Esophagus muscularis mucosa (tissue), 4 donors: Measurements from ENCODE around the gene GCK. TPM values are rescaled to one million over a fixed set of nuclear protein-coding genes. Genes with fewer than 3 reads are reported as not detected.

Source experiments
- DNase-seq: peaks from one replicate; pipeline ENCODE4 v3.0.0-alpha.2; 2017; ENCODE audit errors: extremely low spot score
- H3K27ac ChIP-seq, 4 donors: fragments of 200-600 bp; sonication (generic); replicated peaks in 1 of 4; 1 replicate in 3 of 4; 2 replicates in 1 of 4; pipeline ENCODE4 v1.5.1; 2016 to 2019; ENCODE audit warnings: mild to moderate bottlenecking in 1 of 4
- H3K27me3 ChIP-seq, 4 donors: fragments of 200-600 bp; sonication (generic); one replicate each; pipeline versions ENCODE4 v1.5.1 to v1.6.0; 2016 to 2019
- H3K36me3 ChIP-seq, 4 donors: fragments of 200-600 bp; sonication (generic); one replicate each; pipeline ENCODE4 v1.5.1; 2016 to 2019
- H3K4me1 ChIP-seq, 4 donors: fragments of 200-600 bp; sonication (generic); one replicate each; pipeline ENCODE4 v1.5.1; 2016 to 2019
- H3K4me3 ChIP-seq, 4 donors: fragments of 200-600 bp; sonication (generic); 1 replicate in 2 of 4; 2 replicates in 2 of 4; pipeline ENCODE4 v1.5.1; 2016 to 2019; ENCODE audit warnings: mild to moderate bottlenecking in 4 of 4, moderate library complexity in 1 of 4
- H3K9me3 ChIP-seq, 4 donors: fragments of 200-600 bp; sonication (generic); 1 replicate in 3 of 4; 2 replicates in 1 of 4; pipeline ENCODE4 v1.5.1; 2016 to 2019
- EP300 ChIP-seq: sonication (generic); formaldehyde crosslinking; IDR thresholded peaks from one replicate; pipeline ENCODE4 v1.6.1; 2017; ENCODE audit warnings: antibody characterized with exemption
- POLR2A ChIP-seq: fragments of 450-650 bp; IDR thresholded peaks from one replicate; pipeline ENCODE4 v1.6.1; 2017; ENCODE audit warnings: antibody characterized with exemption, moderate library complexity, mild to moderate bottlenecking, low read depth
- POLR2AphosphoS5 ChIP-seq, 2 donors: sonication (generic); formaldehyde crosslinking; IDR thresholded peaks; one replicate each; pipeline ENCODE4 v1.6.1; 2017; ENCODE audit warnings: antibody characterized with exemption in 2 of 2
- WGBS: methylation state at CpG from one replicate; pipeline ENCODE4 v1.1.5; 2018; 5-methylcytosine and 5-hydroxymethylcytosine counted together
- intact Hi-C: fragments of 100-400 bp; cut with DNase I; formaldehyde crosslinking; loops from one replicate; pipeline ENCODE4 v1.15.1; 2023
- total RNA-seq, 4 donors: library from RNA; depleted of rRNA; stranded (reverse); fragments of >200 nt; gene quantifications; one replicate each; pipeline versions ENCODE4 v1.1.0 to v1.2.1, GENCODE V29; 2016
- TF ChIP-seq, protein P1 (sequence below), 3 experiments: fragments of 200-600 bp in 2 of 3; fragments of 450-650 bp in 1 of 3; sonication (generic) in 2 of 3; IDR thresholded peaks; one replicate each; pipeline ENCODE4 v1.5.1; 2017 to 2019; ENCODE audit warnings: antibody characterized with exemption in 3 of 3, mild to moderate bottlenecking in 2 of 3, moderate library complexity in 1 of 3

The GCK gene
- total RNA-seq, 4 donors from 2014 or later = 0.75 to 2.8 (median 1.2) TPM

- peaks cover 0 to 30% (median 0%) of the 10 kb centered on the region in 4 donors for H3K27me3 ChIP-seq
- H3K4me3 ChIP-seq = no peak overlapping the region
- no peaks in the 10 kb centered on the region for H3K4me1 ChIP-seq
- H3K9me3 ChIP-seq = no peaks in the 10 kb centered on the region
- H3K27ac ChIP-seq = no peak overlapping the region
- intact Hi-C loops = loop anchor here (10.0 kb wide), 1 partner anchor 56 kb away; no protein-coding TSS in a partner anchor
- TF ChIP-seq POLR2A (no peak), POLR2AphosphoS5 (IDR thresholded peaks at IDR 0.05) (no peak), EP300 (no peak)
- TF ChIP-seq, protein P1, sequence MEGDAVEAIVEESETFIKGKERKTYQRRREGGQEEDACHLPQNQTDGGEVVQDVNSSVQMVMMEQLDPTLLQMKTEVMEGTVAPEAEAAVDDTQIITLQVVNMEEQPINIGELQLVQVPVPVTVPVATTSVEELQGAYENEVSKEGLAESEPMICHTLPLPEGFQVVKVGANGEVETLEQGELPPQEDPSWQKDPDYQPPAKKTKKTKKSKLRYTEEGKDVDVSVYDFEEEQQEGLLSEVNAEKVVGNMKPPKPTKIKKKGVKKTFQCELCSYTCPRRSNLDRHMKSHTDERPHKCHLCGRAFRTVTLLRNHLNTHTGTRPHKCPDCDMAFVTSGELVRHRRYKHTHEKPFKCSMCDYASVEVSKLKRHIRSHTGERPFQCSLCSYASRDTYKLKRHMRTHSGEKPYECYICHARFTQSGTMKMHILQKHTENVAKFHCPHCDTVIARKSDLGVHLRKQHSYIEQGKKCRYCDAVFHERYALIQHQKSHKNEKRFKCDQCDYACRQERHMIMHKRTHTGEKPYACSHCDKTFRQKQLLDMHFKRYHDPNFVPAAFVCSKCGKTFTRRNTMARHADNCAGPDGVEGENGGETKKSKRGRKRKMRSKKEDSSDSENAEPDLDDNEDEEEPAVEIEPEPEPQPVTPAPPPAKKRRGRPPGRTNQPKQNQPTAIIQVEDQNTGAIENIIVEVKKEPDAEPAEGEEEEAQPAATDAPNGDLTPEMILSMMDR (IDR thresholded peaks at IDR 0.05) = no peak
- H3K36me3 ChIP-seq = no peaks in the 10 kb centered on the region
- DNase-seq = no peak
- 91% methylated on average over 5 of the region's 5 CpGs for WGBS
These were observed 1.9 kb upstream of the GCK start for GRCh38 chr7:44191171-44191570.

DNA sequence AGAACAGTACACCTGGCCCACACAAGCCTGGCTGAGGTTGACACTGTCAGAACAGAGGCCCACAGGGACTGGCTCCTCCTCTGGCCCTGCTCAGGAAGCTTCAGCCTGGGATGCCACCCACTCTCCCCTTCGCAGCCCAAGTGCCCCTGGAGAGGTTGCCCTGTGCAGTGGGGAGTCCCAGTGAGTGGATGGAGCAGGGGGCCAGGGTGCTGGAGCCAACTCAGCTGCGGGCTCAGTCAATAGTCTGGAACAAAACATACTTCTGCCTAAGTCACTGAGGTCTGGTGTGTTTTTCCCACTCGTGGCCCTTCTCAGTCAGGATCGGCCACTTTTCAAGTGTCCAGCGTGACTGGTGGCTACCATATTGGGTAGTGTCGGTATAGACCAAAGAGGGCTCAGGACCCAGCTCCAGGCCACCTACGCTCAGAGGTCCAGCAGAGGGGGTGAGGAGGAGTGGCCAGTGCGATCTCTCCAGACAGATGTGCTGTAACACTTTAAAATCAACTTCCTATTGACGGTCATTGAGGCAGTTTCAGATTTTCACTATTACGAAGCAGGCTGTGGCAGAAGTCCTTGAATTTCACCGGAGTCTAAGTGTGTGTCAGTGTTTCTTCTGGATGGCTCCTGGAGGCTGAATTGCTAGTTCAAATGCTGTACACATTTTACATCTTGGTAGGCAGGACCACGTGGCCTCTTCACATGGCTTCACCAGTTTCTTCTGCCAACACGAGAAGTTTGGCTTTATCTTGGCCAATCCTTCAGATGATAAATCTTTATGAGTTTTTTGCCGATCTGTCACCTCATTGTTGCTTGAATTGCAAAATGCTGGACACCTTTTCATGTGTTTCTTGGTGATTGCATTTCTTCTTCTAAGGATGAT is 994 bp upstream of the GCK start:
- no peaks in the 10 kb centered on the region for H3K4me1 ChIP-seq
- no peaks in the 10 kb centered on the region for H3K9me3 ChIP-seq
- TF ChIP-seq EP300 (no peak), POLR2AphosphoS5 (IDR thresholded peaks at IDR 0.05) (no peak), POLR2A (no peak)
- TF ChIP-seq, protein P1 (IDR thresholded peaks at IDR 0.05) = no peak
- no peak for DNase-seq
- peaks cover 0 to 30% (median 0%) of the 10 kb centered on the region in 4 donors for H3K27me3 ChIP-seq
- 81% methylated on average over 11 of the region's 14 CpGs for WGBS
- intact Hi-C loops = loop anchor here (10.0 kb wide), 1 partner anchor 55 kb away; no protein-coding TSS in a partner anchor
- no peak overlapping the region for H3K4me3 ChIP-seq
- no peaks in the 10 kb centered on the region for H3K36me3 ChIP-seq
- no peak overlapping the region for H3K27ac ChIP-seq

DNA sequence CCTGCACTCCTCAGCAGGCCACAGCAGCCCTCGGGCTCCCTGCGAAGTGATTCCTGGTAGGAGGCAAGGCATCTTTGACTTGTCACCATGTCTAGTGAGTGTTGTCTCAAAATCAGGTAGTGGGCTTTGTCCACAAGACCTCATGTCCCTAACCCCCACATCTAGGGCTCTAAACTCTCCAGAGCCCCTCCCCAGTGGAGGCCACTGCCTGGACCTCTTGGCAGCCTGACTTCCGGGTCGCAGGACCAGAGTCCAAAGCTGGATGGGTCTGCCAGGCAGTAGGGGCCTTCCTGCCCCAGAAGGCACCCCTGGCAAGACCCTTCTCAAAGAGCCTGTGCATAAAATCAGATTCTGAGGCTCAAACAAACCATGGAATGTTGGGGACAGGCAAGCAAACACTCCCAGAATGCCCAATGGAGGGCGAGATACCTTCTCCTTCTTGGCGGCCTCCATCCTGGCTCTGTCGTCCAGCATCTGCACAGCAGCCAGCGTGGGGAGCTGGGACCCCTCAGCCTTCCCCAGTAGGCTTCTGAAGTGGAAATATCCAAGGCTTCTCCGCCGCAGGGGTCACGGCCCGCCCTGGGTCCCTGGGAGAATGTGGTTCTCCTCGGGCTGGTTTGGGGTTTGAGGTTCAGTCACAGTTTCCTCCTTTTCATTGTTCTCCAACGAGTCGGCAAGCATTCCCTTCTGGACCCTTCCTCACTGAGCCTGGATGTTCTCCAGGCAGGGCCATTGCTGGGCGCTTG is 586 bp downstream of the GCK start:
- DNase-seq = no peak
- Histone ChIP-seq H3K4me3 (no peak overlapping the region), H3K36me3 (no peaks in the 10 kb centered on the region), H3K4me1 (no peaks in the 10 kb centered on the region), H3K27ac (no peak overlapping the region), H3K9me3 (no peaks in the 10 kb centered on the region), H3K27me3 (peaks cover 0 to 21% (median 0%) of the 10 kb centered on the region in 4 donors)
- intact Hi-C loops = no loop called here
- TF ChIP-seq POLR2AphosphoS5 (IDR thresholded peaks at IDR 0.05) = no peak
- TF ChIP-seq EP300 = no peak
- no peak for TF ChIP-seq POLR2A
- TF ChIP-seq, protein P1 (IDR thresholded peaks at IDR 0.05) = no peak
- WGBS = 91% methylated on average over 9 of the region's 16 CpGs

DNA sequence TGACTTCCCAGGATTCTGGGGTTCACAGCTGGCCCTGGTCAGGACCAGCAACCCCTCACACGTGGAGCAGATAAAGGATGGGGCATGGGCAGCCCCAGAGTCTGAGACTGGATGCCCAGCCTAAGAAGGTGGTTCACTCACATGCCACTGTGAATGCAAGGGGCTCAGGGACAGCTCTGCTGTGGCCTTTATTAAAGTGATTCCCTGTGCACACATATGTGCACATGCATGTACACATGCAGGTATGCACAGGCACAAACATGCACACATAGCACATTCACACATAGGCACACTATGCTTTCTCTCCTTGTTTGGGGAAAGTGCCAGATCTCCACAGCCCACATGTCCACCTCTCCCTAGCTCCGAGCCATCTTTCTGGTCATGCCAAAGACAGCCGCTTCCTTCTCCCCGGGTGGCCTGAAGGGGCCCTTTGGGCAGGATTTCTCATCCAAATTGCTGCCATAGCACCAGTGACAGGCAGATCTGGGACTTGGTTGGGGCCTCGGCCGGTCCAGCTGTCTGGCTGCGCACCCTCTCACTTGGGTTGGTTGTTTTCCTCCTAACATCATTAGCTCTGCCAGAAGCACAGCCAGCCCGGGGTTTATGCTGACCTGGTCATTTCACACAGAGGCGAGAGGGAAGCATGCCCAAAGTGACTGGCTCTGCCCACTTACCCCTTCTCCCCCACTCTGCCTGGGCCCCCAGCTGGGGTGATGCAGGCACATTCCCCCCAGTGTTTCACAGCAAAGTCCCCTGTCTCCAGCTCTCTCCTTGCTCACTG is 1.4 kb downstream of the GCK start:
- intact Hi-C loops = no loop called here
- TF ChIP-seq POLR2AphosphoS5 (IDR thresholded peaks at IDR 0.05) (no peak), EP300 (no peak), POLR2A (no peak)
- TF ChIP-seq, protein P1 (IDR thresholded peaks at IDR 0.05) = no peak

More for the DNA sequence above, 1.4 kb downstream of the GCK start:
- DNase-seq = no peak
- H3K36me3 ChIP-seq = no peaks in the 10 kb centered on the region
- H3K4me3 ChIP-seq = no peak overlapping the region
- H3K27ac ChIP-seq = no peak overlapping the region
- H3K4me1 ChIP-seq = no peaks in the 10 kb centered on the region
- WGBS = 69% methylated on average over 9 of the region's 9 CpGs
- H3K9me3 ChIP-seq = peaks cover 0 to 4% (median 1%) of the 10 kb centered on the region in 4 donors
- peaks cover 0 to 12% (median 0%) of the 10 kb centered on the region in 4 donors for H3K27me3 ChIP-seq
